Endothelial cell of umbilical vein (primary cell): Measurements from ENCODE around the gene ADD2. TPM values are rescaled to one million over a fixed set of nuclear protein-coding genes. Genes with fewer than 3 reads are reported as not detected.

Source experiments
- BruUV-seq: library from RNA; stranded (reverse); fragments of 400-500 nt; replicated peaks from 2 replicates; lab custom pipeline; 2021; lab: Mats Ljungman, UMichigan
- CTCF ChIA-PET: fragments of 300-600, 350-600 bp; sonication (Branson Sonifier 250); formaldehyde crosslinking; loops from one replicate; lab custom pipeline; 2021; ENCODE audit warnings: antibody characterized with exemption, inconsistent platforms; lab: Charles Lee
- POLR2A ChIA-PET: fragments of 300-600, 350-600 bp; sonication (Branson Sonifier 250); formaldehyde crosslinking; loops from one replicate; lab custom pipeline; 2021; ENCODE audit warnings: antibody characterized with exemption, inconsistent platforms; lab: Charles Lee
- DNase-seq: peaks from one replicate; pipeline ENCODE4 v3.0.0-alpha.2; 2011; ENCODE audit warnings: low read depth, low spot score
- FAIRE-seq: peaks from 2 replicates; lab custom pipeline; 2011; peaks lifted over from hg19 to GRCh38; lab: Jason Lieb, UNC
- H2AFZ ChIP-seq: 2 replicates; pipeline ENCODE4 v1.6.0; 2012; ENCODE audit warnings: low read depth, low read length, control low read depth, inconsistent platforms
- H3K27ac ChIP-seq: 2 replicates; pipeline ENCODE4 v1.5.1; 2011; ENCODE audit warnings: low read depth, mild to moderate bottlenecking, control low read depth, low read length, moderate library complexity; ENCODE audit not compliant: insufficient read depth
- H3K27me3 ChIP-seq, 2 experiments: 2 replicates each; pipeline versions ENCODE4 v1.6.0 to v1.6.1; 2011; ENCODE audit warnings: low read length in 2 of 2, mixed read lengths in 1 of 2; ENCODE audit not compliant: control insufficient read depth in 2 of 2, insufficient read depth in 2 of 2
- H3K36me3 ChIP-seq, 2 experiments: 2 replicates in 1 of 2; 3 replicates in 1 of 2; pipeline ENCODE4 v1.5.1; 2011; ENCODE audit warnings: low read length in 2 of 2, mild to moderate bottlenecking in 1 of 2, moderate library complexity in 1 of 2; ENCODE audit not compliant: control insufficient read depth in 2 of 2, insufficient read depth in 2 of 2; ENCODE audit errors: extremely low read depth in 1 of 2
- H3K4me1 ChIP-seq: 3 replicates; pipeline ENCODE4 v1.5.1; 2011; ENCODE audit warnings: mild to moderate bottlenecking, low read length; ENCODE audit not compliant: control insufficient read depth, insufficient read depth; ENCODE audit errors: extremely low read depth
- H3K4me2 ChIP-seq: 2 replicates; pipeline ENCODE4 v1.6.1; 2011; ENCODE audit warnings: low read length, control low read depth, mixed read lengths; ENCODE audit not compliant: insufficient read depth
- H3K4me3 ChIP-seq, 3 experiments: fragments of 200-600 bp in 1 of 3; sonication (generic), shearing (Covaris generic) in 1 of 3; replicated peaks in 1 of 3; 2 replicates each; pipeline ENCODE4 v1.5.1; 2011 to 2016; ENCODE audit warnings: control low read depth in 3 of 3, low read length in 3 of 3, mild to moderate bottlenecking in 2 of 3, inconsistent platforms in 1 of 3, low read depth in 1 of 3, moderate library complexity in 1 of 3; ENCODE audit not compliant: insufficient read depth in 1 of 3
- H3K79me2 ChIP-seq: 2 replicates; pipeline ENCODE4 v1.6.0; 2012; ENCODE audit warnings: low read length, inconsistent platforms; ENCODE audit not compliant: control insufficient read depth, insufficient read depth
- H3K9ac ChIP-seq: replicated peaks from 2 replicates; pipeline ENCODE3; 2011; ENCODE audit warnings: low read length, control low read depth; ENCODE audit not compliant: insufficient read depth; ENCODE audit errors: extremely low read depth
- H3K9me1 ChIP-seq: replicated peaks from 3 replicates; pipeline ENCODE4 v1.6.0; 2011; ENCODE audit warnings: mild to moderate bottlenecking, low read length; ENCODE audit not compliant: control insufficient read depth, insufficient read depth; ENCODE audit errors: extremely low read depth
- H3K9me3 ChIP-seq: replicated peaks from 2 replicates; pipeline ENCODE4 v1.5.1; 2012; ENCODE audit warnings: low read length, inconsistent platforms; ENCODE audit not compliant: control insufficient read depth, insufficient read depth
- H4K20me1 ChIP-seq: replicated peaks from 2 replicates; pipeline ENCODE3; 2011; ENCODE audit warnings: mild to moderate bottlenecking, low read length; ENCODE audit not compliant: control insufficient read depth, insufficient read depth; ENCODE audit errors: extremely low read depth
- CTCF ChIP-seq, 2 donors: IDR thresholded peaks; 1 replicate in 1 of 2; 2 replicates in 1 of 2; pipeline ENCODE4 v1.5.1; 2011; ENCODE audit warnings: low read length in 2 of 2, mild to moderate bottlenecking in 2 of 2, moderate library complexity in 2 of 2, control low read depth in 1 of 2, inconsistent platforms in 1 of 2, low read depth in 1 of 2; ENCODE audit not compliant: insufficient read depth in 1 of 2; ENCODE audit errors: extremely low read depth in 1 of 2
- EZH2 ChIP-seq: IDR thresholded peaks from 2 replicates; pipeline ENCODE4 v1.6.1; 2012; ENCODE audit warnings: borderline replicate concordance, low read depth, mild to moderate bottlenecking, moderate library complexity, low read length, inconsistent platforms; ENCODE audit not compliant: severe bottlenecking
- FOS ChIP-seq: IDR thresholded peaks from 2 replicates; pipeline ENCODE4 v1.6.1; 2011; ENCODE audit warnings: mild to moderate bottlenecking, low read length, moderate library complexity, borderline replicate concordance; ENCODE audit not compliant: insufficient read depth
- GATA2 ChIP-seq: IDR thresholded peaks from 2 replicates; pipeline ENCODE4 v1.7.0; 2011; ENCODE audit warnings: low read depth, mild to moderate bottlenecking, moderate library complexity, mixed read lengths, low read length; ENCODE audit not compliant: insufficient read length, insufficient read depth
- JUN ChIP-seq: IDR thresholded peaks from 2 replicates; pipeline ENCODE4 v1.6.1; 2011; ENCODE audit warnings: borderline replicate concordance, low read depth; ENCODE audit not compliant: insufficient read length, insufficient read depth
- MAX ChIP-seq: IDR thresholded peaks from 2 replicates; pipeline ENCODE4 v1.6.1; 2011; ENCODE audit not compliant: insufficient read depth, insufficient read length
- MYC ChIP-seq: IDR thresholded peaks from one replicate; pipeline ENCODE4 v1.6.1; 2011; ENCODE audit warnings: mild to moderate bottlenecking, low read depth, low read length
- POLR2A ChIP-seq: IDR thresholded peaks from 2 replicates; pipeline ENCODE4 v1.6.1; 2012; ENCODE audit warnings: low read depth, mild to moderate bottlenecking, control low read depth, low read length
- POLR2AphosphoS5 ChIP-seq: IDR thresholded peaks from 2 replicates; pipeline ENCODE4 v1.6.1; 2012; ENCODE audit warnings: low read depth, mild to moderate bottlenecking, control low read depth, low read length, moderate library complexity; ENCODE audit not compliant: insufficient read depth
- dilution Hi-C: fragments of 300-500 bp; cut with MboI; formaldehyde crosslinking; loops from one replicate; pipeline ENCODE4 v1.15.0; 2019; ENCODE audit warnings: low sequenced_read_pairs; ENCODE audit not compliant: extremely low pct_ligation_motif_present
- intact Hi-C: fragments of 100-400 bp; cut with micrococcal nuclease; formaldehyde crosslinking; loops from one replicate; pipeline ENCODE4 v1.10.0; 2022
- polyA plus RNA-seq, 4 experiments: library from polyadenylated mRNA; depleted of rRNA in 3 of 4; stranded (reverse) in 3 of 4; unstranded in 1 of 4; fragments of >200 nt; gene quantifications; 2 replicates each; pipeline versions ENCODE4 v1.2.1 to v1.2.3, GENCODE V29; 2011 to 2012; ENCODE audit warnings: missing spikeins in 1 of 4
- total RNA-seq: library from RNA; stranded (reverse); gene quantifications from 2 replicates; pipeline ENCODE4 v1.2.3, GENCODE V29; 2021

The ADD2 gene
- total and polyA plus RNA-seq, 2 donors (not counting 3 experiments of a cell fraction or from before 2014, with no cell fraction given), result 0.17 TPM; not detected in 1

- ChIA-PET CTCF (no interaction called here), POLR2A (no interaction called here)
- Histone ChIP-seq H3K9me1 (no peaks in the 10 kb centered on the region), H3K9me3 (no peaks in the 10 kb centered on the region), H3K79me2 (no peaks in the 10 kb centered on the region), H3K36me3 (no peaks in the 10 kb centered on the region), H3K4me1 (no peaks in the 10 kb centered on the region), H3K4me3 (no peak overlapping the region), H3K27me3 (peaks cover 3 to 14% of the 10 kb centered on the region in 2 experiments), H3K27ac (no peak overlapping the region), H2AFZ (no peak overlapping the region), H4K20me1 (no peaks in the 10 kb centered on the region), H3K9ac (no peak overlapping the region), H3K4me2 (no peak overlapping the region)
- intact Hi-C loops, result no loop called here
- no TSS peak for BruUV-seq
- DNase-seq, result no peak
- FAIRE-seq, result no peak
- TF ChIP-seq EZH2 (no peak), GATA2 (no peak), FOS (no peak), POLR2AphosphoS5 (no peak), MAX (no peak), POLR2A (no peak), CTCF (IDR thresholded peaks at IDR 0.05; ENCODE audit: extremely low read depth in 1 of 2, insufficient read depth in 1 of 2, low read depth in 1 of 2, low read length in 2 of 2) (no peak), JUN (no peak), MYC (no peak)
- dilution Hi-C loops, result no loop called here
These were observed 22.6 kb downstream of the ADD2 start for GRCh38 chr2:70745276-70745825.
